ENCODE data around the gene PKDCC.

GRCh38 chr2:42087137-42087856 lies 39.5 kb downstream of the PKDCC start:
- TF ChIP-seq CTCF (IDR thresholded peaks at IDR 0.05; ENCODE audit: low read depth, low read length, missing input control) (no peak), JUND (IDR thresholded peaks at IDR 0.05) (no peak)
- TF ChIP-seq, protein P1, sequence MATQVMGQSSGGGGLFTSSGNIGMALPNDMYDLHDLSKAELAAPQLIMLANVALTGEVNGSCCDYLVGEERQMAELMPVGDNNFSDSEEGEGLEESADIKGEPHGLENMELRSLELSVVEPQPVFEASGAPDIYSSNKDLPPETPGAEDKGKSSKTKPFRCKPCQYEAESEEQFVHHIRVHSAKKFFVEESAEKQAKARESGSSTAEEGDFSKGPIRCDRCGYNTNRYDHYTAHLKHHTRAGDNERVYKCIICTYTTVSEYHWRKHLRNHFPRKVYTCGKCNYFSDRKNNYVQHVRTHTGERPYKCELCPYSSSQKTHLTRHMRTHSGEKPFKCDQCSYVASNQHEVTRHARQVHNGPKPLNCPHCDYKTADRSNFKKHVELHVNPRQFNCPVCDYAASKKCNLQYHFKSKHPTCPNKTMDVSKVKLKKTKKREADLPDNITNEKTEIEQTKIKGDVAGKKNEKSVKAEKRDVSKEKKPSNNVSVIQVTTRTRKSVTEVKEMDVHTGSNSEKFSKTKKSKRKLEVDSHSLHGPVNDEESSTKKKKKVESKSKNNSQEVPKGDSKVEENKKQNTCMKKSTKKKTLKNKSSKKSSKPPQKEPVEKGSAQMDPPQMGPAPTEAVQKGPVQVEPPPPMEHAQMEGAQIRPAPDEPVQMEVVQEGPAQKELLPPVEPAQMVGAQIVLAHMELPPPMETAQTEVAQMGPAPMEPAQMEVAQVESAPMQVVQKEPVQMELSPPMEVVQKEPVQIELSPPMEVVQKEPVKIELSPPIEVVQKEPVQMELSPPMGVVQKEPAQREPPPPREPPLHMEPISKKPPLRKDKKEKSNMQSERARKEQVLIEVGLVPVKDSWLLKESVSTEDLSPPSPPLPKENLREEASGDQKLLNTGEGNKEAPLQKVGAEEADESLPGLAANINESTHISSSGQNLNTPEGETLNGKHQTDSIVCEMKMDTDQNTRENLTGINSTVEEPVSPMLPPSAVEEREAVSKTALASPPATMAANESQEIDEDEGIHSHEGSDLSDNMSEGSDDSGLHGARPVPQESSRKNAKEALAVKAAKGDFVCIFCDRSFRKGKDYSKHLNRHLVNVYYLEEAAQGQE (IDR thresholded peaks at IDR 0.05) = no peak

Measured in liver (tissue), 3 donors.